RWPE2 (cell line): ENCODE measurements around the gene KATNB1.

ENCODE experiments used
- ATAC-seq: fragments of 200-7000 bp; cut with Tn5 transposase; 3 replicates; pipeline ENCODE4 v1.9.1; 2021; ENCODE audit warnings: low read depth
- DNase-seq: peaks from one replicate; pipeline ENCODE4 v3.0.0-alpha.2; 2020; ENCODE audit warnings: low spot score
- H3K27ac ChIP-seq: fragments of 450-650 bp; 2 replicates; pipeline ENCODE4 v1.5.1; 2017; ENCODE audit warnings: mild to moderate bottlenecking; ENCODE audit not compliant: poor library complexity, severe bottlenecking
- H3K27me3 ChIP-seq: fragments of 250-450 bp; sonication (Bioruptor Pico); 2 replicates; pipeline ENCODE4 v1.5.1; 2021; ENCODE audit warnings: mild to moderate bottlenecking, moderate library complexity; ENCODE audit not compliant: insufficient read depth, poor library complexity, severe bottlenecking
- H3K36me3 ChIP-seq: fragments of 250-450 bp; sonication (Bioruptor Pico); 2 replicates; pipeline ENCODE4 v1.5.1; 2020; ENCODE audit warnings: low read depth, mild to moderate bottlenecking, moderate library complexity
- H3K4me1 ChIP-seq: fragments of 250-450 bp; sonication (Bioruptor Pico); 2 replicates; pipeline ENCODE4 v1.5.1; 2021; ENCODE audit warnings: mild to moderate bottlenecking, moderate library complexity; ENCODE audit not compliant: insufficient read depth, poor library complexity, severe bottlenecking
- H3K4me3 ChIP-seq: fragments of 250-450 bp; sonication (Bioruptor Pico); 2 replicates; pipeline ENCODE4 v1.5.1; 2021; ENCODE audit warnings: mild to moderate bottlenecking, moderate library complexity; ENCODE audit not compliant: severe bottlenecking
- H3K9me3 ChIP-seq: fragments of 250-450 bp; sonication (Bioruptor Pico); 2 replicates; pipeline ENCODE4 v1.5.1; 2021; ENCODE audit warnings: mild to moderate bottlenecking, moderate library complexity; ENCODE audit not compliant: severe bottlenecking
- CTCF ChIP-seq: fragments of 450-650 bp; IDR thresholded peaks from one replicate; pipeline ENCODE4 v1.5.1; 2017; ENCODE audit warnings: mild to moderate bottlenecking, moderate library complexity; ENCODE audit not compliant: poor library complexity, severe bottlenecking

Gene KATNB1

DNA sequence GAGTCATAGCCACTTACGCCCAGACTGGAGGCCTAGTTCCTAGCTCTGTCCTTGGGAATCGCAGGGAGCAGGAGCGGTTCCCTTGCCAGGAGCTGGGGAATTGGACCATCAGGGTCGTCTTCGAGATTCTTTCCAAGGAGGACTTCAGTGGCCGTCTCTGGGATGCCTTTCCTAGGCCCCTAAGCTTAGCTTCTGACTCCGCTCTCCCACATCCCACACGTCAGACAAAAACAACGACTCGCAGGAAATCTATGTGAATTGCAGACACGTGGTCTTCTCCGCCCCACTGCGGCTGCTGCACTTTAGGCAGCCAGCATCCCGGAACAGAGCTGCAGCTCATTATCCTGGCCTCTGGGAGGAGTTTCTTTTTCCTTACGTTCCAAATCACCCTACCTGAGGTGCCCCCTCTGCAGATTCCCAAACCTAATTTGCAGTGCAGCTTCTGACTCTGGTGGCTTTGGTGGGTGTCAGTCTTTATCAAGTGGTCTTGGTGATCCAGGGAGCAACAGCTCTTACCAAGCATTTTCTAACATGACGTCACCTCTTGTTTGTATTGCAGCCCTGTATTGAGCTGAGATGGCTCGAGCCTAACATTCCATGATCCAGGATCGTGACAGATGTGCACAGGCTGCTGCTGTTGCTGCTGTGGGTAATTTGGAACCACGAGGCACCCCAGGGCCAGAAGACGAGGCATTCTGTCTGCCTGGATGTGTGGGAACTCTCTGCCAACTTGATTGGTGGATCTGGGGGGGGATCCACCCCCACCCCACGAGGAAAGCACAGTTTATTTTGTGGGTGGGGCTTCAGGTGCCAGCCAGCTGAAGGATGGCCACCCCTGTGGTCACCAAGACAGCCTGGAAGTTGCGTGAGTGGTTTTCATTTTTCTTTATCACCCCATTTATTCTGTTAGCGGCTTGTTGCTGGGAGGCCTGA lies 1.1 kb downstream of the KATNB1 start:
- peak overlapping the region; percentile 74 for H3K4me3 ChIP-seq
- H3K4me1 ChIP-seq: no peaks in the 10 kb centered on the region
- peaks cover 6% of the 10 kb centered on the region for H3K36me3 ChIP-seq
- H3K27ac ChIP-seq: peak overlapping the region; percentile 30
- peak; percentile 42 for TF ChIP-seq CTCF
- H3K27me3 ChIP-seq: no peaks in the 10 kb centered on the region
- peak; percentile 20; the same call in 2 of the 3 replicates for ATAC-seq
- H3K9me3 ChIP-seq: no peaks in the 10 kb centered on the region
- DNase-seq: no peak

DNA sequence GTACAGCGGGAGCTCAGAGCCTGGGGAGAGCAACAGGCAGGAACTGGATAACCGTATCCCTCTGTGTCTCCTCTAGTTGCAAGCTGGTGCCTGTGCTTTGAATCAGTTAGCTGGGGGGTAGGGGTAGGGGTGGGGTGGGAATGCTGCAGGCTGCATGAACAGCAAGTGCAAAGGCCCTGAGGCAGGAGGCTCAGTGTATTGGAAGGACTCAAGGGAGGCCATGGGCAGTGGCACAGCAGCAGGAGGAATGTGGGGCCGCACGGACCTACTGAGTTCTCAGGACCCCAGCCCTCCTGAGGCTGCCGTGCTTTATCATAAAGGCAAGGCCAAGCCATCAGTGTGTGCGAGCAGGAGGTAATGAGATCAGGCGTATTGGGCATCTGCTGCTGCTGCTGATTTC lies 3.3 kb downstream of the KATNB1 start:
- no peak overlapping the region for H3K27ac ChIP-seq
- no peaks in the 10 kb centered on the region for H3K9me3 ChIP-seq
- ATAC-seq: no peak
- peaks cover 6% of the 10 kb centered on the region for H3K36me3 ChIP-seq
- H3K4me3 ChIP-seq: no peak overlapping the region
- no peaks in the 10 kb centered on the region for H3K27me3 ChIP-seq
- TF ChIP-seq CTCF: no peak
- no peak for DNase-seq
- no peaks in the 10 kb centered on the region for H3K4me1 ChIP-seq

- Histone ChIP-seq H3K9me3 (no peaks in the 10 kb centered on the region), H3K36me3 (peaks cover 6% of the 10 kb centered on the region), H3K27me3 (no peaks in the 10 kb centered on the region), H3K4me1 (no peaks in the 10 kb centered on the region), H3K4me3 (no peak overlapping the region), H3K27ac (no peak overlapping the region)
- ATAC-seq: no peak
- no peak for DNase-seq
- no peak for TF ChIP-seq CTCF
These were observed 4.3 kb downstream of the KATNB1 start for GRCh38 chr16:57739756-57740422.

DNA sequence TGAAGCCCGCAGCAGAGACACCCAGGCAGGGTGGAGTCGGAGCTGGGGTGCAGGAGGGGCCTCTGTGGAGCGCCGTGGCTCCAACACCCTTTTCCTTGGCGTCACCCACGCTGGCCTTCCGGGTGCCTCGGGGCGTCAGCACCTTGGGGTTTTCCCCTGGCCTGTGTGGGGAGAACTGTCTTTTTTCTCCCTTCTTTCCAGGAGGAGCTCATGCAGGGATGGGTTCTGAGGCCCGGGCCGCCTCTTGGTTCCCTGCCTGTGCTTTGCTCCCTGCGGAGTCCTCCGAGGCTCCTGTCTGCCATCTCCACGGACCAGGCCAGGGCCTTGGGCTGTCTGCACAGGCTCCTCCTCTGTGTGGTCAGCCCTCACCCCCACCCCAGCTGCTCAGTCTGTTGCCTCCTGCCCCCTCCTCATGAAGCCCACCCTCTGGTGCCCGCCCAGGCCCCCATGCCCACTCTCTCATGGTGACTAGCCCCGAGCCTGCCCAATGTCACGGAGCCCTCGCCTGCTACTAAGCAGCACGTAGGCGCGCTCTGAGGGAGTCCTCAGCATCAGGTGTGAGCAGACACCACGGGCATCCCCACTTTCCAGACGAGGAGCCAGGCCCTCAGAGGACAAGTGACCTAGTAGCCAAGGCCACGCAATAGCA lies 5.0 kb downstream of the KATNB1 start:
- DNase-seq: peak; percentile 65
- no peak overlapping the region for H3K27ac ChIP-seq

More for the DNA sequence above, 5.0 kb downstream of the KATNB1 start:
- Histone ChIP-seq H3K36me3 (peaks cover 6% of the 10 kb centered on the region), H3K27me3 (no peaks in the 10 kb centered on the region), H3K9me3 (no peaks in the 10 kb centered on the region), H3K4me1 (no peaks in the 10 kb centered on the region), H3K4me3 (no peak overlapping the region)
- TF ChIP-seq CTCF: no peak
- ATAC-seq: no peak
